GM23248 (cell line): ENCODE measurements around the gene FRMPD3.

ENCODE experiments used
- EZH2 ChIP-seq: fragments of 200-600 bp; sonication (generic); IDR thresholded peaks from 2 replicates; pipeline ENCODE4 v1.6.1; 2018; ENCODE audit warnings: antibody characterized with exemption, mild to moderate bottlenecking; ENCODE audit not compliant: insufficient read depth, poor library complexity, severe bottlenecking
- EZH2phosphoT487 ChIP-seq: fragments of 200-600 bp; sonication (generic); IDR thresholded peaks from 2 replicates; pipeline ENCODE4 v1.6.1; 2018; ENCODE audit warnings: antibody characterized with exemption, moderate library complexity, mild to moderate bottlenecking, low read depth; ENCODE audit not compliant: insufficient read depth

- TF ChIP-seq EZH2, result no peak
- no peak for TF ChIP-seq EZH2phosphoT487
Measured at GRCh38 chrX:107477406-107477805, 28.0 kb downstream of the FRMPD3 start.
